ENCODE measurements around the gene PLA2G2C. TPM values are rescaled to one million over a fixed set of nuclear protein-coding genes. Genes with fewer than 3 reads are reported as not detected.

PLA2G2C gene
- total RNA-seq, 2 experiments from 2014 or later = 0.44 to 0.57 TPM

DNA sequence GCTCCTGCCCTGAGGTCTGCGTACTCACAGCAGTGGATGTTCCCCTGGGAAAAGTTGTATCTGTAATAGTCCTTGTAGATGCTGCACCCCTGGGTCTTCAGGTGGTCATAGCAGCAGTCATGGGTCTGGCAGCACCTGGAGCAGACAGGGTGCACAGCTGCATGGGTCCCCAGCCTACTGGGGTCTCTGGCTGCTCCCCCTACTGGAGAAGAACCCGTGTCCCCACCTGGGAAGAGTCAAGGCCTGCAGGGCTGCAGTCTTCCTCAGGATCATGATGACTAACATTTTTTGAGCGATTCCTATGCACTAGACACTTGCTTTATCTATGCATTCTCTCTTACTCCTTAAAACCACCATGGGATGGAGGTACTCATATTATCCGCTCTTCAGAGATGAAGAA, 70.8 kb downstream of the PLA2G2C start:
- H3K4me1 ChIP-seq (ENCODE audit: insufficient read depth, low read length, poor library complexity, severe bottlenecking) = peaks cover 15% of the 10 kb centered on the region
- TF ChIP-seq, protein P1, sequence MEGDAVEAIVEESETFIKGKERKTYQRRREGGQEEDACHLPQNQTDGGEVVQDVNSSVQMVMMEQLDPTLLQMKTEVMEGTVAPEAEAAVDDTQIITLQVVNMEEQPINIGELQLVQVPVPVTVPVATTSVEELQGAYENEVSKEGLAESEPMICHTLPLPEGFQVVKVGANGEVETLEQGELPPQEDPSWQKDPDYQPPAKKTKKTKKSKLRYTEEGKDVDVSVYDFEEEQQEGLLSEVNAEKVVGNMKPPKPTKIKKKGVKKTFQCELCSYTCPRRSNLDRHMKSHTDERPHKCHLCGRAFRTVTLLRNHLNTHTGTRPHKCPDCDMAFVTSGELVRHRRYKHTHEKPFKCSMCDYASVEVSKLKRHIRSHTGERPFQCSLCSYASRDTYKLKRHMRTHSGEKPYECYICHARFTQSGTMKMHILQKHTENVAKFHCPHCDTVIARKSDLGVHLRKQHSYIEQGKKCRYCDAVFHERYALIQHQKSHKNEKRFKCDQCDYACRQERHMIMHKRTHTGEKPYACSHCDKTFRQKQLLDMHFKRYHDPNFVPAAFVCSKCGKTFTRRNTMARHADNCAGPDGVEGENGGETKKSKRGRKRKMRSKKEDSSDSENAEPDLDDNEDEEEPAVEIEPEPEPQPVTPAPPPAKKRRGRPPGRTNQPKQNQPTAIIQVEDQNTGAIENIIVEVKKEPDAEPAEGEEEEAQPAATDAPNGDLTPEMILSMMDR (conservative IDR thresholded peaks at IDR 0.05; ENCODE audit: low read length) = peak; percentile 51; the same call in 1 of the 2 replicates
- TF ChIP-seq EZH2phosphoT487 (IDR thresholded peaks at IDR 0.05; ENCODE audit: borderline replicate concordance, low read depth, low read length) = no peak
- H3K9me2 ChIP-seq (ENCODE audit: insufficient read depth, low read length) = no peaks in the 10 kb centered on the region
- no peaks in the 10 kb centered on the region for H4K20me1 ChIP-seq (ENCODE audit: insufficient read depth, low read length)
- H2AFZ ChIP-seq (ENCODE audit: low read length) = no peak overlapping the region
- H3K4me2 ChIP-seq (ENCODE audit: low read length) = no peak overlapping the region
- H3K36me3 ChIP-seq (ENCODE audit: insufficient read depth, low read length) = no peaks in the 10 kb centered on the region
- H3K9me3 ChIP-seq (ENCODE audit: low read length) = no peaks in the 10 kb centered on the region
- H3K27ac ChIP-seq (ENCODE audit: low read depth, low read length, poor library complexity, severe bottlenecking) = no peak overlapping the region
- BruUV-seq (replicated peaks) = no TSS peak
- ChIA-PET POLR2A (no interaction called here), CTCF (ENCODE audit: unreplicated experiment) (interaction anchor here (0.6 kb wide), 1 partner anchor 481 kb away, joined by 3 read pairs; no protein-coding TSS in a partner anchor)
- intact Hi-C loops (cut with micrococcal nuclease; ENCODE audit: unreplicated experiment) = no loop called here
- no peak overlapping the region for H3K4me3 ChIP-seq (ENCODE audit: low read depth, low read length, poor library complexity, severe bottlenecking)
- no peaks in the 10 kb centered on the region for H3K79me2 ChIP-seq (ENCODE audit: insufficient read depth, low read depth, low read length)
- DNase-seq (ENCODE audit: low spot score) = no peak

DNA sequence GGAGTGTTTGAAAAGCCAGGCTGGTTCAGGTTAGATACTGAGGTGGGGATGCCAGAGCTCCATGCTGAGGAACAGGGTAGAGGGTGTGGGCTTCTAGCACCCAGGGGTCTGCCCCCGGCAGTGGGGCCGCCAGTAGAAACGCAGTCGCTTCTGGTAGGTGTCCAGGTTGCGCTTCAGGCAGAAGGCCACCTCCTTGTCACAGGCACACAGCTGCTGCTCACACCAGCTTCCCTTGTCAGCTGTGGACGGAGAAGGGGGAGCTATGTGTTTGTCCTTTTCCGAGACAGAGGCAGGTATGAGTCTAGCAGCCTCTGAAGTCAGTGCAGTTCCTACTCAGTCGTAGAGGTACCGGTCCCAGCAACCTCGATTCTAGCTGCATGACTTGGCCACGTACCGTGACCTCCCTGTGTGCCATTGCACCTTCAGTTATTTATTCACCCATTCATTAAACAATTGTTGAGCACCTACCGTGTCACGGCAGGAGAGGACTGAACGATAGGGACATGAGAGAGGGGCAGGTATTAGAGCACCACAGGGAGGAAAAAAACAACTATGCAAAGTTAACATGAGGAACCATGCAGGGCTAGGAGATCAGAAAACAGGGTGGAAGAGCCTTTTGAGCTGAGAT, 72.2 kb downstream of the PLA2G2C start:
- Histone ChIP-seq H3K27ac (ENCODE audit: low read depth, low read length, poor library complexity, severe bottlenecking) (no peak overlapping the region), H3K36me3 (ENCODE audit: insufficient read depth, low read length) (no peaks in the 10 kb centered on the region), H3K4me1 (ENCODE audit: insufficient read depth, low read length, poor library complexity, severe bottlenecking) (peaks cover 5% of the 10 kb centered on the region), H3K9me3 (ENCODE audit: low read length) (no peaks in the 10 kb centered on the region), H3K4me3 (ENCODE audit: low read depth, low read length, poor library complexity, severe bottlenecking) (no peak overlapping the region), H3K79me2 (ENCODE audit: insufficient read depth, low read depth, low read length) (no peaks in the 10 kb centered on the region), H4K20me1 (ENCODE audit: insufficient read depth, low read length) (no peaks in the 10 kb centered on the region), H3K4me2 (ENCODE audit: low read length) (no peak overlapping the region), H2AFZ (ENCODE audit: low read length) (no peak overlapping the region), H3K9me2 (ENCODE audit: insufficient read depth, low read length) (no peaks in the 10 kb centered on the region)
- TF ChIP-seq, protein P1 (conservative IDR thresholded peaks at IDR 0.05; ENCODE audit: low read length) = no peak
- no peak for TF ChIP-seq EZH2phosphoT487 (IDR thresholded peaks at IDR 0.05; ENCODE audit: borderline replicate concordance, low read depth, low read length)
- ChIA-PET CTCF (ENCODE audit: unreplicated experiment) (no interaction called here), POLR2A (interaction anchor here (0.6 to 0.7 kb wide), 2 partner anchors 35 to 37 kb away, joined by 3 to 4 read pairs; no protein-coding TSS in a partner anchor)
- no peak for DNase-seq (ENCODE audit: low spot score)
- intact Hi-C loops (cut with micrococcal nuclease; ENCODE audit: unreplicated experiment) = no loop called here
- BruUV-seq (replicated peaks) = no TSS peak

Other genes with a start within 250 kb of the PLA2G2C start
- gene PLA2G2A, start 206.9 kb downstream of the PLA2G2C start, total RNA-seq (2014; rRNA removed; shearing (Covaris generic)) = not detected in 2 replicates
- gene PLA2G2A, start 206.9 kb downstream of the PLA2G2C start, total RNA-seq (2022) = not detected in 2 replicates
- not detected in 2 replicates for gene PLA2G5, start 116.3 kb downstream of the PLA2G2C start, total RNA-seq (2014; rRNA removed; shearing (Covaris generic))
- gene PLA2G5, start 116.3 kb downstream of the PLA2G2C start, total RNA-seq (2022) = not detected in 2 replicates
- not detected in 2 replicates for gene PLA2G2D, start 67.0 kb downstream of the PLA2G2C start, total RNA-seq (2014; rRNA removed; shearing (Covaris generic))
- gene PLA2G2D, start 67.0 kb downstream of the PLA2G2C start, total RNA-seq (2022) = not detected in 2 replicates
- not detected in 2 replicates for gene PLA2G2F, start 47.2 kb downstream of the PLA2G2C start, total RNA-seq (2014; rRNA removed; shearing (Covaris generic))
- gene PLA2G2F, start 47.2 kb downstream of the PLA2G2C start, total RNA-seq (2022) = not detected in 2 replicates
- gene UBXN10, start 422 bp downstream of the PLA2G2C start, total RNA-seq (2014; rRNA removed; shearing (Covaris generic)) = 0.28 and 0.50 TPM in 2 replicates
- 0.35 and 0.42 TPM in 2 replicates for gene UBXN10, start 422 bp downstream of the PLA2G2C start, total RNA-seq (2022)
- gene VWA5B1, start 104.4 kb upstream of the PLA2G2C start, total RNA-seq (2014; rRNA removed; shearing (Covaris generic)) = 0.18 and 0.25 TPM in 2 replicates
- gene VWA5B1, start 104.4 kb upstream of the PLA2G2C start, total RNA-seq (2022) = 0.13 and 0.19 TPM in 2 replicates

Data from OCI-LY7 (cell line).